ENCODE measurements around the gene PHLDB1. TPM values are rescaled to one million over a fixed set of nuclear protein-coding genes. Genes with fewer than 3 reads are reported as not detected.
"Not testable (repeated sequence)": the region's sequence is repeated elsewhere in the genome, so short reads cannot be mapped to it uniquely, and the experiment has no call there.

The PHLDB1 gene
- total RNA-seq, 1 experiment from 2014 or later = 36.2 TPM

DNA sequence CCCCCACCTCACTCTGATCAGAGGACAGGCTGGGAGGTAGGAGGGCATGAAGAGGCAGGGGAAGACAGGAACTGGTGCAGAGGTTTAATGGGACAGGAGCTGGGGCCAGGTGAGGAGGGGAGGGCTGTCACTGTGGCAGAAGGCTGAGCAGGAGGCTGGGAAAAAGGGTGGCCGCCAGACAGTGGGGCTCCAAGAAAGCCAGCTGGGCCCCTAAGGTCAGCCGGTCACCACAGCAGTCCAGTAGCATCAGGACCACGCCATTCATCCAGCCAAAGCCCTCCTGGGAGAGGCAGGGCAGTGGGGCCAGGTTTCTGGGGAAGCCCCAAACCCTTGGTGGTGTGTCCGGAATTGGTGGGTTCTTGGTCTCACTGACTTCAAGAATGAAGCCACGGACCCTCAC lies 80.5 kb downstream of the PHLDB1 start:
- ChIA-PET CTCF (interaction anchor here (3.1 kb wide), 1 partner anchor 268 kb away, joined by 28 read pairs; the partner anchor contains the start of gene UPK2), POLR2A (interaction anchor here (0.8 kb wide), 1 partner anchor 52 kb away, joined by 3 read pairs; no protein-coding TSS in a partner anchor), RAD21 (ENCODE audit: low non-redundant PET in 1 of 2, low total read pairs in 2 of 2, uncharacterized antibody in 2 of 2, unreplicated experiment in 2 of 2) (no interaction called here)
- TF ChIP-seq, protein P1, sequence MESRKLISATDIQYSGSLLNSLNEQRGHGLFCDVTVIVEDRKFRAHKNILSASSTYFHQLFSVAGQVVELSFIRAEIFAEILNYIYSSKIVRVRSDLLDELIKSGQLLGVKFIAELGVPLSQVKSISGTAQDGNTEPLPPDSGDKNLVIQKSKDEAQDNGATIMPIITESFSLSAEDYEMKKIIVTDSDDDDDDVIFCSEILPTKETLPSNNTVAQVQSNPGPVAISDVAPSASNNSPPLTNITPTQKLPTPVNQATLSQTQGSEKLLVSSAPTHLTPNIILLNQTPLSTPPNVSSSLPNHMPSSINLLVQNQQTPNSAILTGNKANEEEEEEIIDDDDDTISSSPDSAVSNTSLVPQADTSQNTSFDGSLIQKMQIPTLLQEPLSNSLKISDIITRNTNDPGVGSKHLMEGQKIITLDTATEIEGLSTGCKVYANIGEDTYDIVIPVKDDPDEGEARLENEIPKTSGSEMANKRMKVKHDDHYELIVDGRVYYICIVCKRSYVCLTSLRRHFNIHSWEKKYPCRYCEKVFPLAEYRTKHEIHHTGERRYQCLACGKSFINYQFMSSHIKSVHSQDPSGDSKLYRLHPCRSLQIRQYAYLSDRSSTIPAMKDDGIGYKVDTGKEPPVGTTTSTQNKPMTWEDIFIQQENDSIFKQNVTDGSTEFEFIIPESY (IDR thresholded peaks at IDR 0.05; ENCODE audit: extremely low read depth, insufficient replicate concordance, low read length) = no peak
- TF ChIP-seq EZH2phosphoT487 (IDR thresholded peaks at IDR 0.05; ENCODE audit: borderline replicate concordance) (no peak), JUND (IDR thresholded peaks at IDR 0.05) (no peak), SIN3A (IDR thresholded peaks at IDR 0.05; ENCODE audit: low read depth) (no peak), CBX3 (IDR thresholded peaks at IDR 0.05; ENCODE audit: low read depth) (no peak)
- H3K9me2 ChIP-seq (ENCODE audit: insufficient read depth) = no peaks in the 10 kb centered on the region
- H3K4me3 ChIP-seq (replicated peaks in 1 of 2; ENCODE audit: low read depth in 1 of 2, low read length in 2 of 2) = no peak overlapping the region
- H3K79me2 ChIP-seq (ENCODE audit: insufficient read depth, low read length) = no peaks in the 10 kb centered on the region
- no peak overlapping the region for H3K9ac ChIP-seq (ENCODE audit: low read length)
- no TSS peak for BruUV-seq (replicated peaks)
- no peaks in the 10 kb centered on the region for H3K9me3 ChIP-seq (ENCODE audit: control insufficient read depth in 1 of 2, insufficient read depth in 1 of 2, low read depth in 1 of 2, low read length in 2 of 2)
- ATAC-seq = no peak
- no peaks in the 10 kb centered on the region for H4K20me1 ChIP-seq (ENCODE audit: insufficient read depth)
- no peaks in the 10 kb centered on the region for H3K27me3 ChIP-seq (ENCODE audit: insufficient read depth, low read length)
- H3K36me3 ChIP-seq (ENCODE audit: control insufficient read depth in 1 of 2, insufficient read depth in 2 of 2, low read length in 2 of 2) = no peaks in the 10 kb centered on the region
- DNase-seq (ENCODE audit: low read depth, low spot score) = no peak
- peaks cover 5 to 28% of the 10 kb centered on the region in 2 experiments; a peak in 3 of 4 replicates for H3K4me1 ChIP-seq (ENCODE audit: control insufficient read depth in 1 of 2, insufficient read depth in 2 of 2, low read length in 2 of 2)
- no peak overlapping the region for H3K27ac ChIP-seq (ENCODE audit: low read depth, low read length)
- H2AFZ ChIP-seq (ENCODE audit: low read depth, low read length, poor library complexity, severe bottlenecking) = no peak overlapping the region
- no peak overlapping the region for H3K4me2 ChIP-seq (ENCODE audit: low read length)
- intact Hi-C loops (cut with micrococcal nuclease) = no loop called here

- peaks cover 5 to 28% of the 10 kb centered on the region in 2 experiments; a peak in 3 of 4 replicates for H3K4me1 ChIP-seq (ENCODE audit: control insufficient read depth in 1 of 2, insufficient read depth in 2 of 2, low read length in 2 of 2)
- BruUV-seq (replicated peaks); H3K79me2 ChIP-seq (ENCODE audit: insufficient read depth, low read length); H4K20me1 ChIP-seq (ENCODE audit: insufficient read depth); H3K27ac ChIP-seq (ENCODE audit: low read depth, low read length); H2AFZ ChIP-seq (ENCODE audit: low read depth, low read length, poor library complexity, severe bottlenecking); H3K4me3 ChIP-seq (replicated peaks in 1 of 2; ENCODE audit: low read depth in 1 of 2, low read length in 2 of 2); intact Hi-C loops (cut with micrococcal nuclease); H3K36me3 ChIP-seq (ENCODE audit: control insufficient read depth in 1 of 2, insufficient read depth in 2 of 2, low read length in 2 of 2); ATAC-seq; H3K4me2 ChIP-seq (ENCODE audit: low read length); H3K27me3 ChIP-seq (ENCODE audit: insufficient read depth, low read length); H3K9me3 ChIP-seq (ENCODE audit: control insufficient read depth in 1 of 2, insufficient read depth in 1 of 2, low read depth in 1 of 2, low read length in 2 of 2); H3K9me2 ChIP-seq (ENCODE audit: insufficient read depth); H3K9ac ChIP-seq (ENCODE audit: low read length); DNase-seq (ENCODE audit: low read depth, low spot score): not testable (repeated sequence)
- POLR2A ChIA-PET = interaction anchor here (0.8 to 1.0 kb wide), 2 partner anchors 53 to 273 kb away, joined by 3 read pairs; no protein-coding TSS in a partner anchor
- CTCF ChIA-PET = interaction anchor here (3.1 kb wide), 1 partner anchor 268 kb away, joined by 28 read pairs; the partner anchor contains the start of gene UPK2
- RAD21 ChIA-PET (ENCODE audit: low non-redundant PET in 1 of 2, low total read pairs in 2 of 2, uncharacterized antibody in 2 of 2, unreplicated experiment in 2 of 2) = interaction anchor here in 1 of 2 experiments (0.6 kb wide), 1 partner anchor 223 kb away, joined by 5 read pairs; no protein-coding TSS in a partner anchor
Observed at GRCh38 chr11:118688339-118688738, 80.9 kb downstream of the PHLDB1 start.

Measured in HCT116 (cell line).